GM12864 (cell line): ENCODE measurements around the gene CLNK.

ENCODE experiments used
- DNase-seq: peaks from one replicate; pipeline ENCODE4 v3.0.0-alpha.2; 2011; ENCODE audit warnings: low read depth
- H3K4me3 ChIP-seq: 2 replicates; pipeline ENCODE4 v1.5.1; 2011; ENCODE audit warnings: mild to moderate bottlenecking, low read depth, low read length, control low read depth
- CTCF ChIP-seq: IDR thresholded peaks from 2 replicates; pipeline ENCODE4 v1.5.1; 2011; ENCODE audit warnings: low read depth, mild to moderate bottlenecking, moderate library complexity, low read length, control low read depth, inconsistent platforms; ENCODE audit errors: missing control alignments

The CLNK gene

GRCh38 chr4:10730590-10730989 lies 46.0 kb upstream of the CLNK start:
- H3K4me3 ChIP-seq, result no peak overlapping the region; the same call in 1 of the 2 replicates
- no peak for TF ChIP-seq CTCF
- DNase-seq, result peak; percentile 55

GRCh38 chr4:10730019-10730418 lies 45.5 kb upstream of the CLNK start:
- no peak overlapping the region; the same call in 1 of the 2 replicates for H3K4me3 ChIP-seq
- no peak for DNase-seq
- TF ChIP-seq CTCF, result no peak

GRCh38 chr4:10729366-10729765 lies 44.8 kb upstream of the CLNK start:
- DNase-seq, result no peak
- H3K4me3 ChIP-seq, result no peak overlapping the region
- no peak for TF ChIP-seq CTCF

DNA sequence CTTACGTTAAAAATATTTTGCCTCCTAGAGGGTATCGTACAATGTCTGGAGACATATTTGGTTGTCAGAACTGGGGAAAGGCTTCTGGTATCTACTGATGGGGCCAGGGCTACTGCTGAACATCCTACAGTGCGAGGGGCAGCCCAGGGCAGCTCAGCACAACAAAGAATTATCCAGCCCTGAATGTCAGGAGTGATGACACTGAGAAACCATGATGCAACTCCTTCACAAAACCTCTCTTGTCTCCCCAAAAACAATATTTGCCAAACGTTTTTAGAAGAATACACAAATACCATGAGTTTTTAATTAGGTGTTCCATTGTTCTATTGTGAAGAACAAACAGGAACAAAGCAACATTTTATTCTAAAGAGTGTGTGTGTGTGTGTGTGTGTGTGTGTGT lies 43.4 kb upstream of the CLNK start:
- no peak for DNase-seq
- TF ChIP-seq CTCF, result no peak

GRCh38 chr4:10727140-10727880 lies 42.7 kb upstream of the CLNK start:
- no peak overlapping the region for H3K4me3 ChIP-seq
- TF ChIP-seq CTCF, result no peak
- DNase-seq, result peak; percentile 57

More for the DNA sequence above, 43.4 kb upstream of the CLNK start:
- no peak overlapping the region for H3K4me3 ChIP-seq

- no peak overlapping the region for H3K4me3 ChIP-seq
- no peak for TF ChIP-seq CTCF
- no peak for DNase-seq
Observed at GRCh38 chr4:10722957-10723356, 38.4 kb upstream of the CLNK start.

- no peak for TF ChIP-seq CTCF
Observed at GRCh38 chr4:10721616-10722015, 37.0 kb upstream of the CLNK start.

More at GRCh38 chr4:10721616-10722015, 37.0 kb upstream of the CLNK start:
- no peak for DNase-seq
- no peak overlapping the region for H3K4me3 ChIP-seq
